K562 (cell line): ENCODE results near the gene BTLA. TPM values are rescaled to one million over a fixed set of nuclear protein-coding genes. Genes with fewer than 3 reads are reported as not detected.

Experiments
- ATAC-seq: fragments of 200-7000 bp; cut with Tn5 transposase; 3 replicates; pipeline ENCODE4 v1.9.1; 2020; ENCODE audit warnings: moderate library complexity
- BruUV-seq: library from RNA; stranded (reverse); fragments of 400-500 nt; replicated peaks from 2 replicates; lab custom pipeline; 2021; lab: Mats Ljungman, UMichigan
- CTCF ChIA-PET: fragments of 300-600 bp; formaldehyde crosslinking; extraction: SDS; loops from one replicate; lab custom pipeline; 2021; ENCODE audit warnings: low intra/inter-chr PET ratio; lab: Yijun Ruan, JAX
- POLR2A ChIA-PET: fragments of 300-600, 350-650 bp; sonication (Branson Sonifier 250); formaldehyde crosslinking; extraction: SDS; loops from one replicate; lab custom pipeline; 2021; ENCODE audit warnings: antibody characterized with exemption, inconsistent platforms; lab: Yijun Ruan, JAX
- DNase-seq, 4 experiments: peaks; one replicate each; pipeline versions ENCODE4 v3.0.0 to v3.0.0-alpha.2; 2011 to 2018; ENCODE audit warnings: low spot score in 3 of 4, mixed read lengths in 3 of 4; ENCODE audit errors: extremely low read depth in 1 of 4
- FAIRE-seq: peaks from 2 replicates; lab custom pipeline; 2011; peaks lifted over from hg19 to GRCh38; lab: Jason Lieb, UNC
- H2AFZ ChIP-seq: 2 replicates; pipeline ENCODE4 v1.6.0; 2011; ENCODE audit warnings: low read depth, low read length, control low read depth, inconsistent platforms
- H3K27ac ChIP-seq: fragments of 200-600 bp; 3 replicates; pipeline ENCODE4 v1.8.0; 2011; ENCODE audit warnings: low read depth, mild to moderate bottlenecking, control low read depth, inconsistent platforms, low read length, moderate library complexity, mixed read lengths; ENCODE audit errors: extremely low read depth
- H3K27me3 ChIP-seq, 2 experiments: fragments of 300-600 bp in 1 of 2; 2 replicates in 1 of 2; 3 replicates in 1 of 2; pipeline versions ENCODE4 v1.6.0 to v1.8.0; 2011; ENCODE audit warnings: inconsistent platforms in 2 of 2, low read length in 2 of 2, mild to moderate bottlenecking in 1 of 2, mixed read lengths in 1 of 2, moderate library complexity in 1 of 2; ENCODE audit not compliant: control insufficient read depth in 2 of 2, insufficient read depth in 2 of 2
- H3K36me3 ChIP-seq: fragments of 300-600 bp; 3 replicates; pipeline ENCODE4 v1.8.0; 2011; ENCODE audit warnings: mild to moderate bottlenecking, low read length, inconsistent platforms; ENCODE audit not compliant: control insufficient read depth, insufficient read depth
- H3K4me1 ChIP-seq, 2 experiments: fragments of 200-600 bp in 1 of 2; replicated peaks in 1 of 2; 2 replicates in 1 of 2; 3 replicates in 1 of 2; pipeline versions ENCODE4 v1.5.1 to v1.8.0; 2011; ENCODE audit warnings: inconsistent platforms in 2 of 2, low read length in 2 of 2, mild to moderate bottlenecking in 1 of 2, mixed read lengths in 1 of 2, moderate library complexity in 1 of 2; ENCODE audit not compliant: control insufficient read depth in 2 of 2, insufficient read depth in 2 of 2
- H3K4me2 ChIP-seq: 2 replicates; pipeline ENCODE4 v1.6.1; 2011; ENCODE audit warnings: low read length, control low read depth, inconsistent platforms, mixed read lengths; ENCODE audit not compliant: insufficient read depth
- H3K4me3 ChIP-seq: fragments of 200-600 bp; sonication (generic), shearing (Covaris generic); 2 replicates; pipeline ENCODE4 v1.5.1; 2016; ENCODE audit warnings: control low read depth, inconsistent platforms
- H3K79me2 ChIP-seq: fragments of 200-600 bp; 3 replicates; pipeline ENCODE4 v1.8.0; 2011; ENCODE audit warnings: low read length, inconsistent platforms; ENCODE audit not compliant: control insufficient read depth, insufficient read depth
- H3K9ac ChIP-seq, 2 experiments: 2 replicates each; pipeline versions ENCODE4 v1.6.0 to v1.6.1; 2011; ENCODE audit warnings: low read depth in 2 of 2, low read length in 2 of 2, control low read depth in 1 of 2, inconsistent platforms in 1 of 2, mild to moderate bottlenecking in 1 of 2, mixed read lengths in 1 of 2; ENCODE audit not compliant: insufficient read depth in 1 of 2
- H3K9me1 ChIP-seq: one replicate; pipeline ENCODE4 v1.6.0; 2011; ENCODE audit warnings: inconsistent platforms, mild to moderate bottlenecking, low read length, moderate library complexity; ENCODE audit not compliant: control insufficient read depth, insufficient read depth
- H3K9me3 ChIP-seq: replicated peaks from 2 replicates; pipeline ENCODE4 v1.5.1; 2011; ENCODE audit warnings: low read depth, low read length, inconsistent platforms; ENCODE audit not compliant: control insufficient read depth, insufficient read depth
- H4K20me1 ChIP-seq: replicated peaks from 2 replicates; pipeline ENCODE4 v1.6.1; 2011; ENCODE audit warnings: low read length, inconsistent platforms, mixed read lengths; ENCODE audit not compliant: control insufficient read depth, insufficient read depth
- BMI1 ChIP-seq: fragments of 150-350 bp; IDR thresholded peaks from 2 replicates; pipeline ENCODE4 v1.6.1; 2014; ENCODE audit warnings: low read length
- CBX1 ChIP-seq: sonication (generic); IDR thresholded peaks from 2 replicates; pipeline ENCODE4 v1.6.1; 2016; ENCODE audit warnings: antibody characterized with exemption, low read depth, mild to moderate bottlenecking
- CXXC5 ChIP-seq: fragments of 250-450 bp; sonication (Bioruptor Pico); IDR thresholded peaks from 2 replicates; pipeline ENCODE4 v1.8.0; 2022; ENCODE audit warnings: inconsistent platforms, mild to moderate bottlenecking, moderate library complexity
- DPF2 ChIP-seq: fragments of 450-650 bp; IDR thresholded peaks from 2 replicates; pipeline ENCODE4 v1.6.1; 2016
- KDM1A ChIP-seq, 2 experiments: fragments of 450-650 bp; IDR thresholded peaks; 2 replicates each; pipeline ENCODE4 v1.6.1; 2016; ENCODE audit warnings: mild to moderate bottlenecking in 2 of 2
- SRSF9 ChIP-seq: fragments of 200-400 bp; formaldehyde crosslinking; IDR thresholded peaks from 2 replicates; pipeline ENCODE4 v1.6.1; 2017; ENCODE audit warnings: low read depth, low read length, borderline replicate concordance
- TFAM ChIP-seq: fragments of 250-450 bp; sonication (Bioruptor Pico); conservative IDR thresholded peaks from 2 replicates; pipeline ENCODE4 v1.5.0; 2021; ENCODE audit warnings: mild to moderate bottlenecking, moderate library complexity
- ZFPM2 ChIP-seq: fragments of 250-450 bp; sonication (Bioruptor Pico); IDR thresholded peaks from 2 replicates; pipeline ENCODE4 v1.5.1; 2022; ENCODE audit warnings: mild to moderate bottlenecking
- ZKSCAN8 ChIP-seq: fragments of 200-800 bp; sonication (Bioruptor generic); IDR thresholded peaks from 2 replicates; pipeline ENCODE4 v1.6.1; 2016; ENCODE audit warnings: missing genetic modification characterization, missing compliant biosample characterization
- ZNF184 ChIP-seq: sonication (generic); formaldehyde crosslinking; IDR thresholded peaks from 2 replicates; pipeline ENCODE4 v1.5.0; 2020; ENCODE audit warnings: missing genetic modification reagents
- WGBS: fragments of 100-300 bp; shearing (Covaris generic); methylation state at CpG from one replicate; pipeline ENCODE4 v1.1.6; 2016; ENCODE audit warnings: low coverage, mixed read lengths; ENCODE audit not compliant: insufficient coverage; ENCODE audit errors: missing lambda C conversion rate; 5-methylcytosine and 5-hydroxymethylcytosine counted together
- in situ Hi-C: fragments of 300-500 bp; cut with MboI; formaldehyde crosslinking; loops from 4 replicates; pipeline ENCODE4 v1.15.0; 2018; ENCODE audit warnings: inconsistent platforms, mixed read lengths
- intact Hi-C: fragments of 100-400 bp; cut with micrococcal nuclease; formaldehyde crosslinking; loops from 2 replicates; pipeline ENCODE4 v1.14.2; 2022
- polyA plus RNA-seq, 8 experiments: library from polyadenylated mRNA; depleted of rRNA in 4 of 8; stranded (reverse) in 5 of 8; unstranded in 3 of 8; fragments of >200 nt; fragmentation: Nextera tagmentation in 2 of 8; fragmentation: Illumina TruSeq in 1 of 8; extraction: Ambion mirVana in 2 of 8; extraction: Trizol in 1 of 8; gene quantifications; 2 replicates each; pipeline versions ENCODE4 v1.2.1 to v1.2.3, GENCODE V29; 2011 to 2014; ENCODE audit warnings: inconsistent platforms in 1 of 8, missing spikeins in 1 of 8
- total RNA-seq, 7 experiments: library from RNA; depleted of rRNA in 6 of 7; stranded (reverse); fragments of >200 nt in 6 of 7; fragmentation: Illumina TruSeq in 2 of 7; extraction: Trizol in 2 of 7; gene quantifications; 2 replicates each; pipeline versions ENCODE4 v1.2.1 to v1.2.3, GENCODE V29; 2011 to 2021; ENCODE audit warnings: low replicate concordance in 1 of 7
- TF ChIP-seq, protein P1 (sequence below): IDR thresholded peaks from 2 replicates; pipeline ENCODE4 v1.6.1; 2016; ENCODE audit warnings: missing genetic modification characterization, missing compliant biosample characterization

BTLA gene
- total and polyA plus RNA-seq, 9 of the 15 experiments (the other 6 are each of a cell fraction or from before 2014, with no cell fraction given), result 0.22 TPM; not detected in 8

GRCh38 chr3:112505907-112506306, 6.6 kb upstream of the BTLA start:
- Histone ChIP-seq H4K20me1 (no peaks in the 10 kb centered on the region), H3K9me3 (no peaks in the 10 kb centered on the region)
- POLR2A ChIA-PET, result no interaction called here
- no TSS peak for BruUV-seq
- no peak for DNase-seq
- WGBS, result 0% methylated on average over 2 of the region's 2 CpGs
- TF ChIP-seq SRSF9 (no peak), CXXC5 (no peak), DPF2 (no peak), TFAM (CRISPR knock-in tag) (no peak), ZFPM2 (CRISPR knock-in tag) (no peak), ZNF184 (no peak), CBX1 (no peak), KDM1A (IDR thresholded peaks at IDR 0.05) (no peak), ZKSCAN8 (CRISPR knock-in tag) (no peak), BMI1 (no peak)
- TF ChIP-seq, protein P1, sequence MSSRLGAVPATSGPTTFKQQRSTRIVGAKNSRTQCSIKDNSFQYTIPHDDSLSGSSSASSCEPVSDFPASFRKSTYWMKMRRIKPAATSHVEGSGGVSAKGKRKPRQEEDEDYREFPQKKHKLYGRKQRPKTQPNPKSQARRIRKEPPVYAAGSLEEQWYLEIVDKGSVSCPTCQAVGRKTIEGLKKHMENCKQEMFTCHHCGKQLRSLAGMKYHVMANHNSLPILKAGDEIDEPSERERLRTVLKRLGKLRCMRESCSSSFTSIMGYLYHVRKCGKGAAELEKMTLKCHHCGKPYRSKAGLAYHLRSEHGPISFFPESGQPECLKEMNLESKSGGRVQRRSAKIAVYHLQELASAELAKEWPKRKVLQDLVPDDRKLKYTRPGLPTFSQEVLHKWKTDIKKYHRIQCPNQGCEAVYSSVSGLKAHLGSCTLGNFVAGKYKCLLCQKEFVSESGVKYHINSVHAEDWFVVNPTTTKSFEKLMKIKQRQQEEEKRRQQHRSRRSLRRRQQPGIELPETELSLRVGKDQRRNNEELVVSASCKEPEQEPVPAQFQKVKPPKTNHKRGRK (tag), result no peak
- TF ChIP-seq, all 486 proteins: peak for 0
- CTCF ChIA-PET, result no interaction called here
- H3K4me3 ChIP-seq, result no peak overlapping the region
- intact Hi-C loops (no loop called here), in situ Hi-C loops (loop anchor here (25.0 kb wide), 2 partner anchors 194 to 394 kb away; no protein-coding TSS in a partner anchor)
- FAIRE-seq (no peak), ATAC-seq (no peak)
- no peak overlapping the region for H3K9ac ChIP-seq
- H2AFZ ChIP-seq, result no peak overlapping the region
- no peaks in the 10 kb centered on the region for H3K9me1 ChIP-seq
- no peaks in the 10 kb centered on the region for H3K36me3 ChIP-seq
- no peak overlapping the region for H3K4me2 ChIP-seq
- no peaks in the 10 kb centered on the region for H3K4me1 ChIP-seq
- H3K27me3 ChIP-seq, result no peaks in the 10 kb centered on the region
- H3K79me2 ChIP-seq, result no peaks in the 10 kb centered on the region
- no peak overlapping the region for H3K27ac ChIP-seq
